HG03025 (cell line): ENCODE measurements around the gene USO1.
"Not testable (repeated sequence)": the region's sequence is repeated elsewhere in the genome, so short reads cannot be mapped to it uniquely, and the experiment has no call there.

ENCODE experiments used
- ATAC-seq: cut with Tn5 transposase; IDR thresholded peaks from one replicate; pipeline ENCODE4 v1.9.1; 2021; ENCODE audit warnings: mild to moderate bottlenecking, moderate library complexity; ENCODE audit not compliant: unreplicated experiment, low FRiP score

Gene USO1

GRCh38 chr4:75708218-75708691 is 16.1 kb upstream of the USO1 start:
- no peak for ATAC-seq

GRCh38 chr4:75710246-75710645 is 14.1 kb upstream of the USO1 start:
- no peak for ATAC-seq

GRCh38 chr4:75714011-75714410 is 10.4 kb upstream of the USO1 start:
- no peak for ATAC-seq

- ATAC-seq = no peak
Measured at GRCh38 chr4:75714704-75715103, 9.7 kb upstream of the USO1 start.

DNA sequence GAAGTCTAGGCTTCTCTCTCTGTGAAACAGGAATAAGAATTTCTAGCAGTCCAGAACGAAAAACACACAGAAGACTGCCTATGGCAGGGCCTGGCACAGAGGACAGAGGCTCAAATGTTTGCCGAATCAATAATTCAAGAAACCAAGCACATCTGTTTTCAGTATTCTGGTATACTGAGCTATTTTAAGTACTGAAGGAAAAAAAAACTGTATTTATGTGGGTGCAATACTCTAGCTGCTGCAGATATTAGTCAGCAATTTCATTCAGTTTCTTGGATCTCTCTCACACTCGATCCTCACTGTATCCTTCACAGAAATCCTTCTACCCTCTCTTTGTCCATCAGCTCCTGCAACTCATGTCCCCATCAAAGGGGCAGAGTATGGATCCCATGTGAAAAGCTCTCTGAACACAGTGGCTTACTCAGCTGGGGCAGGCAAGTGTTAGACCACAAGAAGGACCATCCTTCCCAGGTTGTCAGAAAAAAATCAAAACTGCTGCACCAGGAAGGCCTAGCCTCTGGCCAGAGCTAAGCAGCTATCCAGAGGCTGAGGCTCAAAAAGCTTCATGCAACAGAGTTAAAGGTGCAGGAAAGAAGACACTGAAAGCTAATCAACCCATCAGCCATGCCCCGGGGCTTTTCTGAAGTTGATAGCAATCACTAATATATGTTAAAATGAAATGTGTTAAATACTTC is 9.1 kb upstream of the USO1 start:
- no peak for ATAC-seq

DNA sequence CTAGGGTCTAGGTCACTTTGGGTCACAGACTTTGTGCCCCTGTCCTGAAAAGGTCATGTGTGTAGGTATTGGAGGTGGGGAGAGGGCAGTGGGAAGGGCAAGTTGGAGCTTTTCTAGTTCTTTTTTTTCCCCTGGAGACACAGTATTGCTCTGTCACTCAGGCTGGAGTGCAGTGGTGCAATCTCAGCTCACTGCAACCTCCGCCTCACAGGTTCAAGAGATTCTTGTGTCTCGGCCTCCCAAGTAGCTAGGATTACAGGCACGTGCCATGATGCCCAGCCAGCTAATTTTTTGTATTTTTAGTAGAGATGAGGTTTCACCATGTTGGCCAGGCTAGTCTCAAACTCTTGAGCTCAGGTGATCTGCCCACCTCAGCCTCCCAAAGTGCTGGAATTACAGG is 8.3 kb upstream of the USO1 start:
- ATAC-seq = not testable (repeated sequence)

DNA sequence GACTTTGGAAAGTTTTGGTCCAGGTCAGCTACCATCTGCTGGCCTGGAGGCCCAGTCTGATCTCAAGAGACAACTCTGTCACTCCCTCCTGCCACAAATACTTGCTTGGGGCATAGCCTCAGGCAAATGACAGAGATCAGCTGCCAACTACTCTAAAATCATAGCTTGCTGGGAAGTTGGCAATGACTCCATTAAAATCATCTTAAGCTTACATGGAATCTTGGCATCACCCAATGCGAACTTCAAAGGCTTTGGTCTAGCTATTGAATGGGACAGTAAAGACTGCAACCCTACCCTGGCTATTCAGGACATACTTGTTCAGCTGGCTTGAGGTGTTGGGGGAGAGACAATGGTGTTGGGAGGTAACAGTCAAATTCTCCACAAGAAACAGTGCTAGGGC is 7.0 kb upstream of the USO1 start:
- no peak for ATAC-seq

DNA sequence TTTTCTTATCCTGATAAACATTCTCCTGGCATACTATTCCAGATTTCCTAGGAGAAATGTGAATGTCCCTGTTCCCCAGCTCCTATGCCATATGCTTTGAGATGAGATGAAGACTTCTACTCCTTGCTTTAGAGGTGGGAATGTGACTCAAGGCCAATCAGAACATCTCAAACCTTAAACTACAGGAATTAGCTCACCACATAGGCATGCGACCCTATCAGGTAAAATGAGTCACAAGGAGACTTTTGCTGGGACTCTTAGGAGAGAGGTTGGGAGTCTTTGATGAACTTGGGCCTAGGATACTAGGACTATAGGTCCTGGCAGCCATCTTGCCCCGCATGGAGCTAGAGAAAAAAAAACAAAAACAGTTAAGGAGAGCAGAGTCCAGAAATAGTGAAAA is 5.8 kb upstream of the USO1 start:
- ATAC-seq = no peak

DNA sequence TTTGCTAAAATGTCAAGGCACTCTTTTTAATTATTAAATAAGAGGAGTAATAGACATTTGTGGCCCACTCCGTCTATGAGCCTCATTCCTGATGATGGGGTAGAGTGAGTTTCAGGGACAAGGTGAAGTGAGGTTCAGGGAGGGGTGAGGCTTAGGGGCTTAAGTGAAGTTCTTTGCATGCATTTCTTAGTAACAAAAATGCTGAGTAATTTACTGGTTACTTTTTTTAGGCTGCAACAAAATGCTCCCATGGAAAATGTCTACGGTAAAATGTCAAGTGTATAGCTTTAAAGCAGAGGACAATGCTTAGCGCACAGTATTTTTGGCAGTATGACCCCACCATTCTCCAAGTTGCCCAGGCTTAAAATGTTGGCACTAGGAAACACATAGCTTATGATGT is 2.0 kb upstream of the USO1 start:
- ATAC-seq = no peak

DNA sequence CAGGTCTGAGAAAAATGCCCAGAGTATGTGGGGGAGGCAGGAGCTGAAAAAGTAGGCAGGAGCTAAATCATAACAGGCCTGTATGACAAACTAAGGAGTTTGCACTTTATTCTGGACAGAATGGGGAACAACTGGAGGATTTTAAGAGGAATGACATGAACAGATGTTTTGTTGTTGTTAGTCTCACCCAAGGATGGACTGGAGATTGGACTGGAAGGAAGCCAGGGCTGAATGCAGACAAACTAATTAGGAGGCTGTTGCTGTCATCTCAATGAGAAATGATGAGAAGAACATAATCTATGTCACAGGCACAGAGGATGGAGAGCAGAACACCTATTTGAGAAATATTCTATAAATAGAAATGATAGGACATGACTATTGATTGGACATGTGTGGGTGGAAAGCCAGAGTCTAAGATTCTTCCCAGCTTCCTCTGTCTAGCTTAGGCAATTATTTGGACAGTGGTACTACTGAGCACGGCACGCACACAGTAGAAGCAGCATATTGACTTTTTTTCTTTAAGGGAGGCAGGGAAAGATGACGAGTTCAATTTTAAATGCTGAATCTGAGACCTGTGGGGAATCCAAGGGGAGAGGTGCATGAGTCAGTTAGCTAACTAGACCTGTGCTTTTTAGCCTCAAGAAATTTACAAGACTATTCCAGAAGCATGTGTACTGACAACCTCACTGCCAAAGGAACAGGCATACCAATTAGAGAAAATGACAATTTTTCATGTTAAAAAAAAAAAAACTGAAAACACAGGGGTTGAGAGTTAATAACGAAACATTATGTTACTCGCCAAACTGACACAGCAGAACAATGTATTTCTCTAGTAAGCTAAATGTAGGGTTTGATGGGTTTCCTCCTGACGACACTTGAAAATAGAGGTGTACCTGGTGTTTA is 963 bp upstream of the USO1 start:
- no peak for ATAC-seq

- ATAC-seq = peak; percentile 74
Measured at GRCh38 chr4:75724867-75725724, 719 bp downstream of the USO1 start.

GRCh38 chr4:75725942-75726538 is 1.7 kb downstream of the USO1 start:
- ATAC-seq = not testable (repeated sequence)

DNA sequence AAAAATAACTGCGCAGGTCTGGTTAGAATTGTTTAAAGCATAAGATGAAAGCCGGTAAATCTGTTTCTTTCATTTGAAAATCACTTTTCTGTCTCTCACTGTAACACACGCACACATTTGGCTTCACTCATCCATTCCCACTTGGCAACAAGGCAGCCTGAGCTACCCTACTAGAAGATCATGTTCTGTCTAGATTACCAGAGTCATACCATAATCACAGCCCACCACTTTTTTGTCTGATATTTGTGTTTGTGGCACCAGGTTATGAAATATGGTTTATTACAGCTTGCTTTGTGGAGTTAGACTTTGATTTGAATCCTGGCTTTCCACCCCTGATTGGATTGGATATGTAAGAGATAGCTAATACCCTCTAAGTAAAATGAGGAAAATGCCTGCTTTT is 2.2 kb downstream of the USO1 start:
- no peak for ATAC-seq

GRCh38 chr4:75727073-75727472 is 2.7 kb downstream of the USO1 start:
- ATAC-seq = no peak

- ATAC-seq = no peak
Measured at GRCh38 chr4:75729836-75730235, 5.5 kb downstream of the USO1 start.

GRCh38 chr4:75733369-75733768 is 9.0 kb downstream of the USO1 start:
- no peak for ATAC-seq

GRCh38 chr4:75735525-75735924 is 11.1 kb downstream of the USO1 start:
- no peak for ATAC-seq

GRCh38 chr4:75736862-75737261 is 12.5 kb downstream of the USO1 start:
- no peak for ATAC-seq

DNA sequence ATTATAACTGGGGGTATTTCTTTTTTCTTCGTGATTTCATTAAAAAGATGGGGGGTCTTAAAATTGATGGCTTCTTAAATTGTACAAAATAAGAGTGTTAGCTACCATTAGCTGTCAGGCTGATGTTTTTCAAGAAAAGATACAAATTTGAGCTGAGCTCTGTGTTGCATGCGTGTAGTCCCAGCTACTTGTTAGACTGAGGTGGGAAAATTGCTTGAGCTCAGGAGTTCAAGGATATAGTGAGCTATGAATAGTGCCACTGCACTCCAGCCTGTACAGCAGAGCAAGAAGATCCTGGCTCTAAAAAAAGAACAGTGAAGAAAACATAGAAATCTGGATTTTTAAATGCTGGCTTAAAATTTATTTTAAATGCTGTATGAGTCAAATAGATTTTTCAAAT is 13.0 kb downstream of the USO1 start:
- ATAC-seq = no peak

GRCh38 chr4:75741027-75741426 is 16.6 kb downstream of the USO1 start:
- ATAC-seq = no peak
